Stimulated activated CD8-positive, alpha-beta memory T cell treated with anti-CD3 and anti-CD28 coated beads, Interleukin-2, amount 100 ng/mL, for 48 hours (primary cell): ENCODE results near the gene MAP3K6.

Experiments used
- DNase-seq, 2 donors: peaks; one replicate each; pipeline ENCODE4 v3.0.0-alpha.2; 2020; ENCODE audit warnings: low read depth in 2 of 2

Gene MAP3K6

GRCh38 chr1:27333717-27334279, 33.0 kb downstream of the MAP3K6 start:
- no peak for DNase-seq

DNA sequence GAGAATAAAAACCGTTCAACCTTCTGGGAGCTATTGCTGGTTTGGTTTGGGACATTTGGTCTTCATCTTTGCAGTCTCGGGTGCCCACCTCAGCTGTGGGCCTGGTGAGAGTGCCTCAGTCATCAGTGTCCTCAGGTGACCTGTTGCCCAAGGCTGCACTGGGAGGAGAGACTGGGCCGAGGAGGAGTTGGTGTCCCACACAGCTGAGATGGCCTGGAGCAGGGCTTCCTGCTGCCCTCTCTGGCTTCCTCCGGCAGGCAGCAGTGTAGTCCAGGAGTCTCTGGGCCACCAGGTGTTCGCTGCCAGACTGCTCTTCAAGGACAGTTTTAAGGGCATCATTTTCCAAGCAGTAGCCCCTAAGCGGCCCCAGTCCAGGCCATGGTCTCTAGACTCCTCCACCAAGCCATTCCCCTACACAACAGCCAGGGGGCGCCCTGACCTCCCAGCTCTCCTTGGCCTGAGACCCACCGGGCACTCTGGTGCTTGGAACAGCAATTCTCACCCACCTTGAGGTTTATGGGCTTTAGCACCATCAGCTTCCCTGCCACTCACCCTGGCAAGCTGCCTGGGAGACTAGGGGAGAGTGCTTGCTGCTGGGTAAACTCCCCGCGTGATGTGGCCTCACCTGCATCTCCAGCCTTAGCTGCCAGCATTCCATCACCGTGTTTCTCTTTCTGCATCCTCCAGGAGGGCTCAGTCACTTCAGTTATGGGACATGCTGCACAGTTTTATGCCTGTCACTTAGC, 34.1 kb downstream of the MAP3K6 start:
- DNase-seq, result peak in 1 of 2 donors; percentile 36

- DNase-seq, result no peak
These were observed 34.8 kb downstream of the MAP3K6 start for GRCh38 chr1:27331922-27332321.

DNA sequence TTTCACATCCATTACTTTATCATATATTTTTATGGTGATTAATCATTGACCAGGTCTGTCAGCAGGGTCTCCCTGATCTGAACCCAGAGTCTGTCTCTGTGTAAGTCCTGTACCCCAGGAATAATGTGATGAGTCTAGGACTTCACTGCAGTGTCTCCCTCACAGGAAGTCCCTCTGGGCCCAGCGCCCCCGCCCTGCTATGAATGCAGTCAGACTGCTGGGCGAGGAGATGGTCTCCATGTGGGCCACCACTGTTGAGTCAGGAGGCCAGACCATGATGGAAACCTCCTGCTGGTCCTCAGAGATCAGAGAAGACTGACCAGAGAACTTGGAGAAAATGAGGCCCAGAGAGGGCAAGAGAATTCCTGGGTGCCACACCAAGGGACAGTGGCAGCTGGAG, 35.3 kb downstream of the MAP3K6 start:
- DNase-seq, result no peak

DNA sequence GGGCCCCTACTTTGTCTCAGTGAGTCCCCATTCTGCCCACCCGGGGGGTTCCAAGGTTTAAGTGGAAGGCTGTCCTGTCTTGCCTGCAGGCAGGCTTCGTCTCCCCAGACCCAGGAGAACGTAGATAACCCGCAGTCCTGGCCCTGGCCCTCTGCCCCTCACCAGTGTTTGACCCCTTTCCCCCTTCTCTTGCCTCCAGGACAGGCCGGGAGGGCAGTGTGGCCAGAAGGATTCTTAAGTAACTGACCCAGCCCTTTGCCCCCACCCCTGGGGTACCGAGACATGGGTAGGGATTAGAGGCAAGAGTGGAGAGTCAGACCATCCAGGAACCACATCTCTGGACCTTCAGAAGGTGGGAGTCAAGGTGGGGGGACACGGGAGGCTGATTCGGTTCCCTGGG, 36.0 kb downstream of the MAP3K6 start:
- DNase-seq, result no peak

DNA sequence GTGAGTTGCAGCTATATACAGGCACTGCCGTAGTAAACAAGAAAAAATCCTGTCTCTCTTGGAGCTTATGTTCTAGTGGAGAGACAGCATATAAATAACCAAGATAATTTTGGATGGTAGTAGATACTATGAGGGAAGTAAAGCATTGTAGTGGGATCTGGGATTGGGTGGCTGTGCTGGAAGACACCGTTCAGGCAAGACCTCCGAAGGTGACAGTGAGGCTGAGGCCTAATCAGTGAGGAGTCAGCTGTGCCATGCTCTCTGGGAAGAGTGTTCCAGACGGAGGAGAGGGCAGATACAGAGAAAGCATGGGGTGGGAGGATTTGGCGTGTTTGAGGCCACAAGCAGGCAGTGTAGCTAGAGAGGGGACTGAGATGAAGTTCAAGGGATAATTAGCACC, 38.8 kb downstream of the MAP3K6 start:
- DNase-seq, result no peak

DNA sequence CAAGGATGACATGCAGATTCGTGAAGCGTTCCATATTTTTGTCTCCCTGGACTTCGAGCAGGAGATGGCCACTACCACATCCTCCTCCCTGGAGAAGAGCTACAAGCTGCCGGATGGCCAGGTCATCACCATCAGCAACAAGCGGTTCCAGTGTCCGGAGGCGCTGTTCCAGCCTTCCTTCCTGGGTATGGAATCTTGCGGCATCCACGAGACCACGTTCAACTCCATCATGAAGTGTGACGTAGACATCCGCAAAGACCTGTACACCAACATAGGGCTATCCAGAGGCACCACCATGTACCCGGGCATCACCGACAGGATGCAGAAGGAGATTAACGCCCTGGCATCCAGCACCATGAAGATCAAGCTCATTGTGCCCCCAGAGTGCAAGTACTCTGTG, 41.5 kb downstream of the MAP3K6 start:
- no peak for DNase-seq

DNA sequence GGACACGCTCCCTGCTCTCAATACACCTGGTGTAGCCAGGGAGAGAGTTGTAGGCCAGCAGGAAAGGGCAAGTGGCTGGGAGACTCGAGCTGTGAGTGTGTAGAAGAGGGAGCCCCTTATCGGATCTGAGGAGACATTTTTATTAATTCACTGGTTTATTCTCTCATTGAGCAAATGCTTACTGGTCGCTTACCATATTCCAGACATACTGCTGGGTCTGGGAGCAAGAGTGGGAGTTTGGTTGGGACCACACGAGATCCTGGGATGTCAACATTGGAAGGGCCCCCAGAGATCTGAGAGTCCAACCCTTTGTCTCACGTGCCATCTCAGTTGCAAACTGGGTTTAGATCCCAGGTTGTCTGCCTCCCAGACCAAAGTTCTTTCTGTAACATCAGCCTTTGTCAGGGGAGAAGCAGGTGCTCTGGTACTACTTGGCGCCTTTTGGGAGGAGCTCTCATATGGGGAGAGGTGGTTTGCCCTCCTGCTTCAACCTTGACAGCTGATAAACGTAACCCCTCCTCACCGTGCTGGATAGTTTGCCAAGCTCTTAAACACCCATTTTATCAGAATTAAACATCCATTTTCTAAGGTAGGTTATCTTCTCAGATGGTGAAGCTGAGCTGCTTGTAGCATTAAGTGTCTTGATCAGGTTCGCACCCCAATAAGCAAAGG, 44.1 kb downstream of the MAP3K6 start:
- DNase-seq, result no peak

DNA sequence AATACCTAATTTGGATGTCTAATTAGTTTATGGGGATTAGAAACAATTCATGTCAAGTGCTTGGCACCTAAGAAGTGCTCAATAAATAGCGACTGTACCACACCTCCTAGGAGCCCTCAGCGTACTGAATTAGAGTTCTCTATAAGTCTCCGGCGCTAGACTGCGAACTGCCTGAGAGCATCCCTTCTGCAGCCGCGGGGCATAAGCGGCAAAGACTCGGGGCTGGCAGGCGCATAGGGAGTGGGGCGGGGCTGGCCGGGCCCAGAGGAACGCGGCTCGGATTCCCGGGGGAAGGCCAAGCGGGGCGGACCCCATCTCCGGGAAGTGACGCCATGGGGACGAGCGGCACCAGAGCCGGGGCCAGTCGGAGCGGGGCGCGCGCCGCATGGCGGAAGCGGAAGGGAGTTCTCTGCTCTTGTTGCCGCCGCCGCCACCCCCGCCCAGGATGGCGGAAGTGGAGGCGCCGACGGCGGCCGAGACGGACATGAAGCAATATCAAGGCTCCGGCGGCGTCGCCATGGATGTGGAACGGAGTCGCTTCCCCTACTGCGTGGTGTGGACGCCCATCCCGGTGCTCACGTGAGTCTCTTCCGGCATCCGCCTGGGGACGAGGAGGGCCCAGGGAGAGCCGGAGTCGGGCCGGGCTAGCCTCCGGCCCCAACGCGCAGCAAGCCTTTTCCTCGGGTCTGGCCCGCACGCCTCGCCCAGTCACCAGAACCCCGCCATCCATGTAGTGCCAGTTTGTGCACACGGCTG, 44.8 kb downstream of the MAP3K6 start, which contains the start of gene TMEM222:
Gene TMEM222, plus strand, starts transcription at position 351 of the 756 bp plus-strand sequence. Its CDS starts 35 bp downstream, at position 386.
- DNase-seq, result peak; percentile 95 to 97

GRCh38 chr1:27318596-27318995, 48.2 kb downstream of the MAP3K6 start:
- DNase-seq, result no peak

- DNase-seq, result no peak
These were observed 48.6 kb downstream of the MAP3K6 start for GRCh38 chr1:27318136-27318535.

- DNase-seq, result no peak
These were observed 49.9 kb downstream of the MAP3K6 start for GRCh38 chr1:27316860-27317259.

- no peak for DNase-seq
These were observed 52.0 kb downstream of the MAP3K6 start for GRCh38 chr1:27314737-27315136.

GRCh38 chr1:27314169-27314568, 52.6 kb downstream of the MAP3K6 start:
- DNase-seq, result no peak

DNA sequence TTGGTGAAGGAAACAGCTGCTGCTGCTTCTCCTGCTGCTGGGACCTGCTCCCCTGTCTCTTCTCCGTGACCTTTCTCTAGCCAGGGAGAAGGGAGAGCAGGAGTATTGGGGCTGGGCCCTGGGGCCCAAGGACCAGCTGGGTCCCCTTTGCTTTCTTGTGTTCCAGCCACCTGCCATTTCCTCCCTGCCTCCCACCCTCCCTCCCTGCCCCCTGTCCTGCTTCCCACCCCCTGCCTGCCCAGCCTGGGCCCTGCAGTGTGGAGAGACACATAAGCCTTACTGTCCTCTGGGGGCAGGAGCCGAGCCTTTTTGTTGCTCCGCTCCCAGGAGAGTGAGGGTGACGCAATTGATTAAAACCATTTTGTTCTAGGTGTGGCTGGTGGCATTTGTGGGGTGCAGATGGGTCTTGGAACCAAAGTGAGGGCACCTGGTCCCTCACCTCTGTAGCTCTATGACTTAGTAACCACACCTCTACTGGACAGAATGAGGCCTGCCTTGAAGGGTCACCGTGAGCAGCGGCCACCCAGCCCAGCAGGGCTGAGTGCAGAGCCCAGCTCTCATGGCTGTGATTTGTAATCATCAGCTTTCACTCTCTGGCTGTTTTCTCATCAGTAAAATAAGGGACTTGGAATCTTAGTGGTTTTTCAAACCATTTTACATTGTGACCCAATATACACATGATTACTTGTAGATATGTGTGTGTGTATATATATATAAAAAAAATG, 58.7 kb downstream of the MAP3K6 start:
- DNase-seq, result no peak

- DNase-seq, result no peak
These were observed 59.6 kb downstream of the MAP3K6 start for GRCh38 chr1:27306892-27307761.

DNA sequence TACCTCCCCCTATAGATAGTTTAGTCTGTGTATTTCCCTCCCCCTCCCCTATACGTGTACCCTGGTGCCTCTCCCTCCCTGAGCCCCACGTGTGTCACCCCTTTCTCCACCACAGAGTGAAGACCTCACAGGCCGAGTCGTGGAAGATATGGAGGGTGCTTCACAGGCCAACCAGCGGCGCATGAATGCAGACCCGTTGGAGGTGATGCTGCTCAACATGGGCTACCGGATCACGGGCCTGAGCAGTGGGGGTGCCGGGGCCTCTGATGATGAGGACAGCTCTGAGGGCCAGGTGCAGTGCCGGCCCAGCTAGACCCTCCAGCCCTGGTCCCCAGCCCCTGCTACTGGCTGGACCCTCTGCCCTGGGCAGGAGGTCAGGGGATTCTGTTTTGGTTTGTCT, 60.7 kb downstream of the MAP3K6 start:
- DNase-seq, result no peak
